ENCODE results near the gene ZMYM4. TPM values are rescaled to one million over a fixed set of nuclear protein-coding genes. Genes with fewer than 3 reads are reported as not detected.
A peak's percentile ranks its signal among the peaks of the same experiment; 100 is the strongest.

The ZMYM4 gene
- total RNA-seq, 1 donor from 2014 or later = 32.6 TPM

GRCh38 chr1:35294809-35295208 is 26.3 kb downstream of the ZMYM4 start:
- no peaks in the 10 kb centered on the region for H3K27me3 ChIP-seq (ENCODE audit: low read depth)
- no peak overlapping the region for H3K4me3 ChIP-seq
- H3K36me3 ChIP-seq = peaks cover 10% of the 10 kb centered on the region
- no peak overlapping the region for H3K27ac ChIP-seq (replicated peaks)
- peaks cover 25% of the 10 kb centered on the region for H3K4me1 ChIP-seq
- no peaks in the 10 kb centered on the region for H3K9me3 ChIP-seq (replicated peaks)
- intact Hi-C loops (cut with micrococcal nuclease) = loop anchor here (5.0 kb wide), 1 partner anchor 93 kb away; no protein-coding TSS in a partner anchor
- TF ChIP-seq, protein P1, sequence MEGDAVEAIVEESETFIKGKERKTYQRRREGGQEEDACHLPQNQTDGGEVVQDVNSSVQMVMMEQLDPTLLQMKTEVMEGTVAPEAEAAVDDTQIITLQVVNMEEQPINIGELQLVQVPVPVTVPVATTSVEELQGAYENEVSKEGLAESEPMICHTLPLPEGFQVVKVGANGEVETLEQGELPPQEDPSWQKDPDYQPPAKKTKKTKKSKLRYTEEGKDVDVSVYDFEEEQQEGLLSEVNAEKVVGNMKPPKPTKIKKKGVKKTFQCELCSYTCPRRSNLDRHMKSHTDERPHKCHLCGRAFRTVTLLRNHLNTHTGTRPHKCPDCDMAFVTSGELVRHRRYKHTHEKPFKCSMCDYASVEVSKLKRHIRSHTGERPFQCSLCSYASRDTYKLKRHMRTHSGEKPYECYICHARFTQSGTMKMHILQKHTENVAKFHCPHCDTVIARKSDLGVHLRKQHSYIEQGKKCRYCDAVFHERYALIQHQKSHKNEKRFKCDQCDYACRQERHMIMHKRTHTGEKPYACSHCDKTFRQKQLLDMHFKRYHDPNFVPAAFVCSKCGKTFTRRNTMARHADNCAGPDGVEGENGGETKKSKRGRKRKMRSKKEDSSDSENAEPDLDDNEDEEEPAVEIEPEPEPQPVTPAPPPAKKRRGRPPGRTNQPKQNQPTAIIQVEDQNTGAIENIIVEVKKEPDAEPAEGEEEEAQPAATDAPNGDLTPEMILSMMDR (IDR thresholded peaks at IDR 0.05; ENCODE audit: borderline replicate concordance) = no peak
- DNase-seq = no peak

GRCh38 chr1:35297886-35298285 is 29.4 kb downstream of the ZMYM4 start:
- Histone ChIP-seq H3K27me3 (ENCODE audit: low read depth) (no peaks in the 10 kb centered on the region), H3K4me3 (no peak overlapping the region), H3K27ac (replicated peaks) (peak overlapping the region; percentile 28), H3K4me1 (peaks cover 46% of the 10 kb centered on the region), H3K36me3 (peaks cover 7% of the 10 kb centered on the region), H3K9me3 (replicated peaks) (no peaks in the 10 kb centered on the region)
- intact Hi-C loops (cut with micrococcal nuclease) = loop anchor here (5.0 kb wide), 1 partner anchor 96 kb away; no protein-coding TSS in a partner anchor
- TF ChIP-seq, protein P1 (IDR thresholded peaks at IDR 0.05; ENCODE audit: borderline replicate concordance) = no peak
- no peak for DNase-seq

- intact Hi-C loops (cut with micrococcal nuclease) = loop anchor here (5.0 kb wide), 1 partner anchor 96 kb away; no protein-coding TSS in a partner anchor
- no peak overlapping the region for H3K4me3 ChIP-seq
Observed at GRCh38 chr1:35298464-35298863, 30.0 kb downstream of the ZMYM4 start.

GRCh38 chr1:35300376-35300775 is 31.9 kb downstream of the ZMYM4 start:
- intact Hi-C loops (cut with micrococcal nuclease) = no loop called here
- no peaks in the 10 kb centered on the region for H3K27me3 ChIP-seq (ENCODE audit: low read depth)
- H3K4me1 ChIP-seq = peaks cover 52% of the 10 kb centered on the region
- DNase-seq = no peak
- no peak overlapping the region for H3K27ac ChIP-seq (replicated peaks)
- TF ChIP-seq, protein P1 (IDR thresholded peaks at IDR 0.05; ENCODE audit: borderline replicate concordance) = no peak
- no peak overlapping the region for H3K4me3 ChIP-seq
- H3K9me3 ChIP-seq (replicated peaks) = no peaks in the 10 kb centered on the region
- H3K36me3 ChIP-seq = no peaks in the 10 kb centered on the region

More at GRCh38 chr1:35298464-35298863, 30.0 kb downstream of the ZMYM4 start:
- no peaks in the 10 kb centered on the region for H3K27me3 ChIP-seq (ENCODE audit: low read depth)
- H3K9me3 ChIP-seq (replicated peaks) = no peaks in the 10 kb centered on the region
- DNase-seq = no peak
- peak overlapping the region; percentile 28 for H3K27ac ChIP-seq (replicated peaks)
- TF ChIP-seq, protein P1 (IDR thresholded peaks at IDR 0.05; ENCODE audit: borderline replicate concordance) = peak; percentile 52
- peaks cover 46% of the 10 kb centered on the region for H3K4me1 ChIP-seq
- peaks cover 1% of the 10 kb centered on the region for H3K36me3 ChIP-seq

- Histone ChIP-seq H3K36me3 (no peaks in the 10 kb centered on the region), H3K27me3 (ENCODE audit: low read depth) (no peaks in the 10 kb centered on the region), H3K9me3 (replicated peaks) (no peaks in the 10 kb centered on the region), H3K4me1 (peaks cover 62% of the 10 kb centered on the region), H3K4me3 (no peak overlapping the region), H3K27ac (replicated peaks) (peak overlapping the region; percentile 72)
- TF ChIP-seq, protein P1 (IDR thresholded peaks at IDR 0.05; ENCODE audit: borderline replicate concordance) = no peak
- intact Hi-C loops (cut with micrococcal nuclease) = no loop called here
- no peak for DNase-seq
Observed at GRCh38 chr1:35301674-35302392, 33.3 kb downstream of the ZMYM4 start.

Data from left ventricle myocardium inferior (tissue), 1 donor.